ENCODE measurements around the gene NRXN2. TPM values are rescaled to one million over a fixed set of nuclear protein-coding genes. Genes with fewer than 3 reads are reported as not detected.
"Not testable (repeated sequence)": the region's sequence is repeated elsewhere in the genome, so short reads cannot be mapped to it uniquely, and the experiment has no call there.

Gene NRXN2
- total RNA-seq, 1 donor from 2014 or later = 8.5 TPM

- DNase-seq = no peak
Measured at GRCh38 chr11:64563966-64564365, 159.0 kb downstream of the NRXN2 start.

GRCh38 chr11:64562723-64563351, 160.2 kb downstream of the NRXN2 start:
- no peak for DNase-seq

GRCh38 chr11:64561984-64562722, 160.8 kb downstream of the NRXN2 start:
- DNase-seq = no peak

- DNase-seq = not testable (repeated sequence)
Measured at GRCh38 chr11:64561429-64561828, 161.6 kb downstream of the NRXN2 start.

- DNase-seq = no peak
Measured at GRCh38 chr11:64560941-64561340, 162.1 kb downstream of the NRXN2 start.

GRCh38 chr11:64560139-64560771, 162.7 kb downstream of the NRXN2 start:
- no peak for DNase-seq

GRCh38 chr11:64559351-64560138, 163.5 kb downstream of the NRXN2 start:
- DNase-seq = no peak

- DNase-seq = no peak
Measured at GRCh38 chr11:64558869-64559268, 164.1 kb downstream of the NRXN2 start.

GRCh38 chr11:64558065-64558745, 164.8 kb downstream of the NRXN2 start:
- no peak for DNase-seq

GRCh38 chr11:64556721-64557250, 166.2 kb downstream of the NRXN2 start:
- no peak for DNase-seq

Other genes with a start within 250 kb of the NRXN2 start
- gene SLC22A11, start 167.3 kb downstream of the NRXN2 start, total RNA-seq = not detected
- not detected for gene SLC22A12, start 132.0 kb downstream of the NRXN2 start, total RNA-seq
- 5.1 TPM for gene RASGRP2, start 20.9 kb upstream of the NRXN2 start, total RNA-seq
- gene PYGM, start 36.8 kb upstream of the NRXN2 start, total RNA-seq = 45.7 TPM
- gene SF1, start 55.3 kb upstream of the NRXN2 start, total RNA-seq = 154 TPM
- gene MAP4K2, start 80.0 kb upstream of the NRXN2 start, total RNA-seq = 8.2 TPM
- 11.7 TPM for gene MEN1, start 87.4 kb upstream of the NRXN2 start, total RNA-seq
- 9.7 TPM for gene CDC42BPG, start 121.5 kb upstream of the NRXN2 start, total RNA-seq
- gene EHD1, start 155.4 kb upstream of the NRXN2 start, total RNA-seq = 27.1 TPM
- 8.1 TPM for gene ATG2A, start 194.0 kb upstream of the NRXN2 start, total RNA-seq
- 5.5 TPM for gene PPP2R5B, start 201.5 kb upstream of the NRXN2 start, total RNA-seq
- gene GPHA2, start 212.7 kb upstream of the NRXN2 start, total RNA-seq = not detected
- gene MAJIN, start 248.9 kb upstream of the NRXN2 start, total RNA-seq = not detected

Measured in skin of body (tissue), 2 donors.